Lower leg skin (tissue), 4 donors: ENCODE measurements around the gene TMEM213. TPM values are rescaled to one million over a fixed set of nuclear protein-coding genes. Genes with fewer than 3 reads are reported as not detected.
"Not testable (repeated sequence)": the region's sequence is repeated elsewhere in the genome, so short reads cannot be mapped to it uniquely, and the experiment has no call there.

Experiments used
- DNase-seq, 2 donors: peaks; one replicate each; pipeline ENCODE4 v3.0.0-alpha.2; 2019; ENCODE audit warnings: low spot score in 2 of 2
- H3K4me3 ChIP-seq: fragments of 200-600 bp; sonication (generic); 2 replicates; pipeline ENCODE4 v1.5.1; 2017; ENCODE audit warnings: mild to moderate bottlenecking, low read depth; ENCODE audit not compliant: poor library complexity, severe bottlenecking
- POLR2A ChIP-seq, 2 donors: fragments of 450-650 bp; IDR thresholded peaks; one replicate each; pipeline ENCODE4 v1.6.1; 2016 to 2017; ENCODE audit warnings: antibody characterized with exemption in 2 of 2, mild to moderate bottlenecking in 1 of 2, moderate library complexity in 1 of 2
- WGBS, 2 donors: methylation state at CpG; one replicate each; pipeline ENCODE4 v1.1.5; 2018; 5-methylcytosine and 5-hydroxymethylcytosine counted together
- intact Hi-C: fragments of 100-400 bp; cut with DNase I; formaldehyde crosslinking; loops from one replicate; pipeline ENCODE4 v1.15.0; 2023; ENCODE audit warnings: low total_unique reads
- total RNA-seq, 4 donors: library from RNA; depleted of rRNA; stranded (reverse); fragments of >200 nt; gene quantifications; one replicate each; pipeline ENCODE4 v1.1.0, GENCODE V29; 2016
- TF ChIP-seq, protein P1 (sequence below), 3 donors: fragments of 450-650 bp; IDR thresholded peaks; one replicate each; pipeline ENCODE4 v1.5.1; 2016; ENCODE audit warnings: antibody characterized with exemption in 3 of 3, mild to moderate bottlenecking in 3 of 3, moderate library complexity in 2 of 3

The TMEM213 gene
- total RNA-seq, 4 donors from 2014 or later: 2.5 to 13.3 (median 6.5) TPM

DNA sequence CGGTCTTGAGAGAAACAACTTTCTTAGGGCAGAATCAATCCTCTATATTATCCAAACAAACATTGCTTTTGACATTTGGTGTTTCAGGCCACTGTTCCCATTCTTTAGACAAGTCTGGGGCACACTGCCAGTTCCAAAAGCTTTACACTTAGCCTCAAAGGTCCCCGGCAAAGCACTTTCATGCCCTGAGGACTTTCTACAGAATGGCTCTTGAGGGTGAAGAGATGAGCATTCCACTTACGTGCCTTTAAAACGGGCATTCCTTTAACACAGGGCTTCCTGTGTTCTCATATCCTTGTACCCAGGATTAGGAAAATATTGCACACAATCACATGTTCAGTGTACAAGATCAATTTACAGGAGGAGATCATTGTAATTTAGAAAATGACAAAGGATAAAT, 13.1 kb upstream of the TMEM213 start:
- H3K4me3 ChIP-seq: no peak overlapping the region
- intact Hi-C loops: no loop called here
- no peak for TF ChIP-seq POLR2A (IDR thresholded peaks at IDR 0.05)
- TF ChIP-seq, protein P1, sequence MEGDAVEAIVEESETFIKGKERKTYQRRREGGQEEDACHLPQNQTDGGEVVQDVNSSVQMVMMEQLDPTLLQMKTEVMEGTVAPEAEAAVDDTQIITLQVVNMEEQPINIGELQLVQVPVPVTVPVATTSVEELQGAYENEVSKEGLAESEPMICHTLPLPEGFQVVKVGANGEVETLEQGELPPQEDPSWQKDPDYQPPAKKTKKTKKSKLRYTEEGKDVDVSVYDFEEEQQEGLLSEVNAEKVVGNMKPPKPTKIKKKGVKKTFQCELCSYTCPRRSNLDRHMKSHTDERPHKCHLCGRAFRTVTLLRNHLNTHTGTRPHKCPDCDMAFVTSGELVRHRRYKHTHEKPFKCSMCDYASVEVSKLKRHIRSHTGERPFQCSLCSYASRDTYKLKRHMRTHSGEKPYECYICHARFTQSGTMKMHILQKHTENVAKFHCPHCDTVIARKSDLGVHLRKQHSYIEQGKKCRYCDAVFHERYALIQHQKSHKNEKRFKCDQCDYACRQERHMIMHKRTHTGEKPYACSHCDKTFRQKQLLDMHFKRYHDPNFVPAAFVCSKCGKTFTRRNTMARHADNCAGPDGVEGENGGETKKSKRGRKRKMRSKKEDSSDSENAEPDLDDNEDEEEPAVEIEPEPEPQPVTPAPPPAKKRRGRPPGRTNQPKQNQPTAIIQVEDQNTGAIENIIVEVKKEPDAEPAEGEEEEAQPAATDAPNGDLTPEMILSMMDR (IDR thresholded peaks at IDR 0.05): no peak
- WGBS, 2 donors: 38 to 41% methylated on average over 4 of the region's 4 CpGs
- no peak for DNase-seq

GRCh38 chr7:138785587-138786437, 12.0 kb upstream of the TMEM213 start:
- no peak overlapping the region for H3K4me3 ChIP-seq
- 38 to 47% methylated on average over 10 of the region's 10 CpGs for WGBS, 2 donors
- intact Hi-C loops: no loop called here
- DNase-seq: no peak
- TF ChIP-seq, protein P1 (IDR thresholded peaks at IDR 0.05): no peak
- no peak for TF ChIP-seq POLR2A (IDR thresholded peaks at IDR 0.05)

- intact Hi-C loops: no loop called here
- H3K4me3 ChIP-seq: no peak overlapping the region
- DNase-seq: peak in 1 of 2 donors; percentile 36
- TF ChIP-seq, protein P1 (IDR thresholded peaks at IDR 0.05): no peak
- no peak for TF ChIP-seq POLR2A (IDR thresholded peaks at IDR 0.05)
- 84 to 89% methylated on average over 9 of the region's 9 CpGs for WGBS, 2 donors
These were observed 1.7 kb upstream of the TMEM213 start for GRCh38 chr7:138796038-138796615.

GRCh38 chr7:138797046-138797445, 748 bp upstream of the TMEM213 start:
- WGBS, 2 donors: 74 to 76% methylated on average over 4 of the region's 4 CpGs
- H3K4me3 ChIP-seq, intact Hi-C loops: not testable (repeated sequence)
- DNase-seq: peak in 1 of 2 donors; percentile 15

- intact Hi-C loops: no loop called here
- TF ChIP-seq, protein P1 (IDR thresholded peaks at IDR 0.05): no peak
- no peak for TF ChIP-seq POLR2A (IDR thresholded peaks at IDR 0.05)
- peak in 1 of 2 donors; percentile 67 for DNase-seq
- no peak overlapping the region for H3K4me3 ChIP-seq
- WGBS, 2 donors: 52 to 60% methylated on average over 5 of the region's 5 CpGs
These were observed 1.0 kb downstream of the TMEM213 start for GRCh38 chr7:138798836-138799235.

DNA sequence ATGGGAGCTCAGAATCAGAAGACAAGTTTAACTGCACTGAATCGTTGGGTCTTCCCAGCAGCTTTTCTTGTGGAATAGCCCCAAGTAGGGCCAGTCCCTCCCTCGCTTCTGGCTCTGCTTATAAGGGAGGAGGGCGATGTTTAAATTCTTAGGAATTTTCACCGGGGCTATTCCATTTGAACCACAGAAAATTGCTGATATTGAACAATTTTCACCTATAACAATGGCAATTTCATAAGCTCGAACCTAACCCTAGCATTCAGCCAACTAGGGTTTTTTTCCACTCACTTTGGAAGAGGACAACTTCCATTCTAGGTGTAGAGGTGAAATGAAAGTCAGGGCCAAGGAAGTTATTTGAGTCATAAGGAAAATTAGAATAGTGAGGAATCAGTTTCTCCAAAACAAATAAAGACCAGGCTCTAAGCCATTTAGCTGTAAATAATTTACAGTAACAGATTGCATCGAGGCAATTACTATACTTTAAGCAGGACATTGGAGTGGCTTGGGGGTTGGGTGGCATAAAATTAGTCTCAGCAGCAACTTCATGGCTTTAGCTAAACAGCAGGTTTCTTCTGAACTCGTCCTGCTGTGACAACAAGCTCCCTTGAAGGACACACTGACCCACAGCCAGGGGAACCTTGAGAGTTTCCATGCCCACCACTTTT, 1.7 kb downstream of the TMEM213 start:
- H3K4me3 ChIP-seq: no peak overlapping the region
- DNase-seq: peak in 1 of 2 donors; percentile 7
- WGBS, 2 donors: 68 to 77% methylated on average over 7 of the region's 7 CpGs
- TF ChIP-seq POLR2A (IDR thresholded peaks at IDR 0.05): no peak
- TF ChIP-seq, protein P1 (IDR thresholded peaks at IDR 0.05): no peak
- intact Hi-C loops: no loop called here
